Liver (tissue), 9 donors: ENCODE results near the gene CD52. TPM values are rescaled to one million over a fixed set of nuclear protein-coding genes. Genes with fewer than 3 reads are reported as not detected.

Experiments used
- DNase-seq: peaks from one replicate; pipeline ENCODE4 v3.0.0-alpha.2; 2017; ENCODE audit warnings: low spot score
- H3K27ac ChIP-seq, 2 donors: one replicate each; pipeline ENCODE4 v1.7.0; 2013; ENCODE audit warnings: inconsistent platforms in 2 of 2, low read length in 2 of 2, control low read depth in 1 of 2, low read depth in 1 of 2, mild to moderate bottlenecking in 1 of 2
- H3K27me3 ChIP-seq, 4 donors: one replicate each; pipeline versions ENCODE4 v1.6.1 to v1.7.0; 2013; ENCODE audit warnings: low read length in 3 of 4, inconsistent platforms in 1 of 4, mild to moderate bottlenecking in 1 of 4, moderate library complexity in 1 of 4; ENCODE audit not compliant: control insufficient read depth in 4 of 4, insufficient read depth in 4 of 4
- H3K36me3 ChIP-seq, 4 donors: one replicate each; pipeline versions ENCODE4 v1.6.1 to v1.7.0; 2013; ENCODE audit warnings: low read length in 3 of 4, mild to moderate bottlenecking in 3 of 4, low read depth in 1 of 4, moderate library complexity in 1 of 4; ENCODE audit not compliant: control insufficient read depth in 4 of 4, insufficient read depth in 3 of 4
- H3K4me1 ChIP-seq, 4 donors: one replicate each; pipeline versions ENCODE4 v1.6.1 to v1.7.0; 2013; ENCODE audit warnings: low read length in 3 of 4, mild to moderate bottlenecking in 3 of 4, moderate library complexity in 1 of 4; ENCODE audit not compliant: control insufficient read depth in 4 of 4, insufficient read depth in 4 of 4
- H3K4me3 ChIP-seq, 3 donors: one replicate each; pipeline versions ENCODE4 v1.6.1 to v1.7.0; 2013; ENCODE audit warnings: low read length in 3 of 3, control low read depth in 1 of 3, low read depth in 1 of 3, mild to moderate bottlenecking in 1 of 3
- H3K9ac ChIP-seq, 2 donors: one replicate each; pipeline ENCODE4 v1.7.0; 2013; ENCODE audit warnings: low read length in 2 of 2, mild to moderate bottlenecking in 2 of 2, moderate library complexity in 2 of 2, control low read depth in 1 of 2, low read depth in 1 of 2
- H3K9me3 ChIP-seq, 4 donors: one replicate each; pipeline versions ENCODE4 v1.6.1 to v1.7.0; 2013; ENCODE audit warnings: low read length in 3 of 4; ENCODE audit not compliant: control insufficient read depth in 4 of 4
- EGR1 ChIP-seq, 2 donors: IDR thresholded peaks; 2 replicates each; pipeline ENCODE4 v1.6.1; 2016 to 2018; ENCODE audit warnings: antibody characterized with exemption in 2 of 2, low read depth in 2 of 2
- FOXA1 ChIP-seq: IDR thresholded peaks from 2 replicates; pipeline ENCODE4 v1.6.1; 2016; ENCODE audit warnings: antibody characterized with exemption
- FOXA2 ChIP-seq: IDR thresholded peaks from 2 replicates; pipeline ENCODE4 v1.6.1; 2016; ENCODE audit warnings: antibody characterized with exemption
- GABPA ChIP-seq, 2 donors: IDR thresholded peaks in 1 of 2; conservative IDR thresholded peaks in 1 of 2; 2 replicates each; pipeline ENCODE4 v1.6.1; 2016; ENCODE audit warnings: antibody characterized with exemption in 2 of 2, mild to moderate bottlenecking in 1 of 2, moderate library complexity in 1 of 2
- HNF4G ChIP-seq: IDR thresholded peaks from 2 replicates; pipeline ENCODE4 v1.6.1; 2016; ENCODE audit warnings: antibody characterized with exemption
- RAD21 ChIP-seq, 2 donors: IDR thresholded peaks; 2 replicates each; pipeline ENCODE4 v1.6.1; 2016; ENCODE audit warnings: antibody characterized with exemption in 2 of 2, mild to moderate bottlenecking in 2 of 2
- RXRA ChIP-seq, 2 donors: IDR thresholded peaks; 2 replicates each; pipeline ENCODE4 v1.6.1; 2017 to 2018; ENCODE audit warnings: antibody characterized with exemption in 2 of 2, mild to moderate bottlenecking in 1 of 2
- TAF1 ChIP-seq: conservative IDR thresholded peaks from 2 replicates; pipeline ENCODE4 v1.6.1; 2016; ENCODE audit warnings: antibody characterized with exemption, mild to moderate bottlenecking
- YY1 ChIP-seq: IDR thresholded peaks from 2 replicates; pipeline ENCODE4 v1.6.1; 2016; ENCODE audit warnings: antibody characterized with exemption, mild to moderate bottlenecking
- WGBS: extraction: QIAGEN DNeasy Blood & Tissue Kit; methylation state at CpG from one replicate; pipeline ENCODE4 v1.1.7; 2013; 5-methylcytosine and 5-hydroxymethylcytosine counted together
- polyA plus RNA-seq, 2 donors: library from polyadenylated mRNA; stranded (reverse) in 1 of 2; unstranded in 1 of 2; fragments of 200-250 nt in 1 of 2; fragments of >200 nt in 1 of 2; fragmentation: Nextera tagmentation in 1 of 2; extraction: Ambion mirVana in 1 of 2; gene quantifications; one replicate each; pipeline versions ENCODE4 v1.2.1 to v1.2.3, GENCODE V29; 2013 to 2015
- total RNA-seq, 2 donors: library from RNA; depleted of rRNA; stranded (reverse); fragments of >200 nt; gene quantifications; one replicate each; pipeline ENCODE4 v1.2.3, GENCODE V29; 2014
- TF ChIP-seq, protein P1 (sequence below): IDR thresholded peaks from 2 replicates; pipeline ENCODE4 v1.6.1; 2016; ENCODE audit warnings: antibody characterized with exemption, mild to moderate bottlenecking
- TF ChIP-seq, protein P2 (sequence below): IDR thresholded peaks from 2 replicates; pipeline ENCODE4 v1.6.1; 2016; ENCODE audit warnings: antibody characterized with exemption
- TF ChIP-seq, protein P3 (sequence below): IDR thresholded peaks from 2 replicates; pipeline ENCODE4 v1.6.1; 2016; ENCODE audit warnings: antibody characterized with exemption
- donor health status: healthy.
- donor health status: healthy.
- donor health status: healthy.
- donor health status: healthy.
- donor health status: healthy.

CD52 gene, protein sequence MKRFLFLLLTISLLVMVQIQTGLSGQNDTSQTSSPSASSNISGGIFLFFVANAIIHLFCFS
- total RNA-seq: 1 to 10 TPM; 1.7 to 4.0 TPM
- 10 to 100 TPM; 13.8 to 16.4 TPM for polyA plus RNA-seq

DNA sequence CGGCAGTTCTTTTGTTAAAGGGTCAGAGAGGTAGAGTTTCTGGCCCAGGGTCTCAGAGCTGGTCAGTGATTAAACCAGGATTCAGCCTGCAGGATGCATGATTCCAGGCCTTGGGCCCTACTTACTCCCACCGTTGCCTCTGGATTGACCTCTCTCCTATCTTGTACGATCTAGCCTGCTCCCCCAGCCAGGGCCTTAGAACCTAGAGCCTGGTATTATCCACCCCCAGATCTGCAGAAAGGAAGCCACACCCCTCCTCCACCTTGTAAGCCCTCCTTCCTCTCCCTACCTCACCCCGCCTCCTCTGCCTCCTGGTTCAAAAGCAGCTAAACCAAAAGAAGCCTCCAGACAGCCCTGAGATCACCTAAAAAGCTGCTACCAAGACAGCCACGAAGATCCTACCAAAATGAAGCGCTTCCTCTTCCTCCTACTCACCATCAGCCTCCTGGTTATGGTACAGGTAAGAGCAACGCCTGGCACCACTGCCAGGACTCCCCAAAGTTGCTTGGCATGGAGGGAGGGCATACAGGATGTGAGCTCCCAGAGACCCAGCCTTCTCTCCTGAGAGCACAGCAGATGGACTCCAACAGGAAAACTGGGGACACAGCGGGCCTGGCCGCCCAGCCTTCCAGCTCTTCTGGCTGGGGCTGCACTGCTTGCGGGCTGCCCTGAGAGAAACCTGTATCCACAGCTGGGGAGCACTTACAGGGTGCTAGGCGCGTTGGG lies at the start of gene CD52:
CD52 (plus strand) TSS at position 347 of the 726 bp plus-strand sequence; CDS start at position 407, 60 bp downstream.
- no peak for DNase-seq
- no peak for TF ChIP-seq RXRA (IDR thresholded peaks at IDR 0.05)
- no peak for TF ChIP-seq HNF4G
- TF ChIP-seq, protein P1, sequence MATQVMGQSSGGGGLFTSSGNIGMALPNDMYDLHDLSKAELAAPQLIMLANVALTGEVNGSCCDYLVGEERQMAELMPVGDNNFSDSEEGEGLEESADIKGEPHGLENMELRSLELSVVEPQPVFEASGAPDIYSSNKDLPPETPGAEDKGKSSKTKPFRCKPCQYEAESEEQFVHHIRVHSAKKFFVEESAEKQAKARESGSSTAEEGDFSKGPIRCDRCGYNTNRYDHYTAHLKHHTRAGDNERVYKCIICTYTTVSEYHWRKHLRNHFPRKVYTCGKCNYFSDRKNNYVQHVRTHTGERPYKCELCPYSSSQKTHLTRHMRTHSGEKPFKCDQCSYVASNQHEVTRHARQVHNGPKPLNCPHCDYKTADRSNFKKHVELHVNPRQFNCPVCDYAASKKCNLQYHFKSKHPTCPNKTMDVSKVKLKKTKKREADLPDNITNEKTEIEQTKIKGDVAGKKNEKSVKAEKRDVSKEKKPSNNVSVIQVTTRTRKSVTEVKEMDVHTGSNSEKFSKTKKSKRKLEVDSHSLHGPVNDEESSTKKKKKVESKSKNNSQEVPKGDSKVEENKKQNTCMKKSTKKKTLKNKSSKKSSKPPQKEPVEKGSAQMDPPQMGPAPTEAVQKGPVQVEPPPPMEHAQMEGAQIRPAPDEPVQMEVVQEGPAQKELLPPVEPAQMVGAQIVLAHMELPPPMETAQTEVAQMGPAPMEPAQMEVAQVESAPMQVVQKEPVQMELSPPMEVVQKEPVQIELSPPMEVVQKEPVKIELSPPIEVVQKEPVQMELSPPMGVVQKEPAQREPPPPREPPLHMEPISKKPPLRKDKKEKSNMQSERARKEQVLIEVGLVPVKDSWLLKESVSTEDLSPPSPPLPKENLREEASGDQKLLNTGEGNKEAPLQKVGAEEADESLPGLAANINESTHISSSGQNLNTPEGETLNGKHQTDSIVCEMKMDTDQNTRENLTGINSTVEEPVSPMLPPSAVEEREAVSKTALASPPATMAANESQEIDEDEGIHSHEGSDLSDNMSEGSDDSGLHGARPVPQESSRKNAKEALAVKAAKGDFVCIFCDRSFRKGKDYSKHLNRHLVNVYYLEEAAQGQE: no peak
- no peak for TF ChIP-seq RAD21 (IDR thresholded peaks at IDR 0.05)
- no peak for TF ChIP-seq TAF1
- no peak for TF ChIP-seq YY1
- no peak for TF ChIP-seq FOXA2
- no peak for TF ChIP-seq FOXA1
- TF ChIP-seq GABPA (IDR thresholded peaks at IDR 0.05 in 1 of 2, conservative IDR thresholded peaks at IDR 0.05 in 1 of 2): no peak
- no peak for TF ChIP-seq EGR1 (IDR thresholded peaks at IDR 0.05; ENCODE audit: low read depth in 2 of 2)
- Histone ChIP-seq H3K9me3 (no peaks in the 10 kb centered on the region), H3K4me3 (no peak within 1 kb of the TSS), H3K27me3 (no peaks in the 10 kb centered on the region), H3K27ac (peak within 1 kb of the TSS in 1 of 2 donors; percentile 25), H3K36me3 (no peaks in the 10 kb centered on the region), H3K9ac (peak within 1 kb of the TSS in 1 of 2 donors; percentile 36), H3K4me1 (peaks cover 0 to 5% (median 0%) of the 10 kb centered on the region in 4 donors)
- 73% methylated on average over 12 of the region's 12 CpGs for WGBS

DNA sequence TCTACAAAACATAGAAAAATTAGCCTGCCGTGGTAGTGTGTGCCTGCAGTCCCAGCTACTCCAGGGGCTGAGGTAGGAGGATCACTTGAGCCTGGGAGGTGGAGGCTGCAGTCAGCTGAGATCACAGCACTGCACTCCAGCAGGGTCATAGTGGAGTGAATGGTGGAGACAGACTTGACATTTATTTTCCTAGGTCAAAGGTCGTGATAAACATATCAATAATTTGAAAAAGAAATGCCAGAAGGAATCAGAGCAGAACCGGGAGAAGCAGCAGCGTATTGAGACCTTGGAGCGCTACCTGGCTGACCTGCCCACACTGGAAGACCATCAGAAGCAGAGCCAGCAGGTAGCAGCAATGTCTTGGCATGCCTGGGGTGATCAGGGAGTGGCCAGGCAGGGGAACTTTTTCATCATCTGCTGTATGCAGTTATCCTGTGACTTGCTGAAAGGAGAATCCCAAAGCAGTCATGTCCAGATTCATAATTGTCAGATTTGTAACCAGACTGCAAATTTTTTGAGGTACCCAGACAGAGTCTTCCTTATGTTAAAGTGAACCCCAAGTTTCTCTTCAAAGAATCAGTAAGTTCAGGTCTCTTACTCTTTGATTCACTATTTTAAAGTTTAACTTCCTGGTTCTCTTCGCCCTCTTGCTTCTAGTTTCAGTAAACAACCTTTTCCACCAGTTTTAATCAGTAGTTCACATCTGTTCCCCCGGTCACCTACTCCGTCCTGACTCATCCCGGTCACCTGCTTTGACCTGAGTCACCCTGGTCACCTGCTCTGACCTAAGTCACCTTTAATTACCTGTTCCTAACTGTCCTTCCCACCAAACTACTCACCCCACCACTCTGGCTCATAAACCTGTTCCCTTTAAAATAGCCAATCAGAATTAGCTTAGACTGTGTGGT lies 49.2 kb upstream of the CD52 start:
- TF ChIP-seq TAF1 (no peak), FOXA2 (no peak), EGR1 (IDR thresholded peaks at IDR 0.05; ENCODE audit: low read depth in 2 of 2) (no peak), RAD21 (IDR thresholded peaks at IDR 0.05) (no peak), GABPA (IDR thresholded peaks at IDR 0.05 in 1 of 2, conservative IDR thresholded peaks at IDR 0.05 in 1 of 2) (no peak), HNF4G (no peak), FOXA1 (no peak)
- TF ChIP-seq, protein P2, sequence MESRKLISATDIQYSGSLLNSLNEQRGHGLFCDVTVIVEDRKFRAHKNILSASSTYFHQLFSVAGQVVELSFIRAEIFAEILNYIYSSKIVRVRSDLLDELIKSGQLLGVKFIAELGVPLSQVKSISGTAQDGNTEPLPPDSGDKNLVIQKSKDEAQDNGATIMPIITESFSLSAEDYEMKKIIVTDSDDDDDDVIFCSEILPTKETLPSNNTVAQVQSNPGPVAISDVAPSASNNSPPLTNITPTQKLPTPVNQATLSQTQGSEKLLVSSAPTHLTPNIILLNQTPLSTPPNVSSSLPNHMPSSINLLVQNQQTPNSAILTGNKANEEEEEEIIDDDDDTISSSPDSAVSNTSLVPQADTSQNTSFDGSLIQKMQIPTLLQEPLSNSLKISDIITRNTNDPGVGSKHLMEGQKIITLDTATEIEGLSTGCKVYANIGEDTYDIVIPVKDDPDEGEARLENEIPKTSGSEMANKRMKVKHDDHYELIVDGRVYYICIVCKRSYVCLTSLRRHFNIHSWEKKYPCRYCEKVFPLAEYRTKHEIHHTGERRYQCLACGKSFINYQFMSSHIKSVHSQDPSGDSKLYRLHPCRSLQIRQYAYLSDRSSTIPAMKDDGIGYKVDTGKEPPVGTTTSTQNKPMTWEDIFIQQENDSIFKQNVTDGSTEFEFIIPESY: no peak
- TF ChIP-seq, protein P3, sequence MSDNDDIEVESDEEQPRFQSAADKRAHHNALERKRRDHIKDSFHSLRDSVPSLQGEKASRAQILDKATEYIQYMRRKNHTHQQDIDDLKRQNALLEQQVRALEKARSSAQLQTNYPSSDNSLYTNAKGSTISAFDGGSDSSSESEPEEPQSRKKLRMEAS: no peak
- no peak for DNase-seq
- H3K36me3 ChIP-seq: peaks cover 6 to 24% (median 22%) of the 10 kb centered on the region in 4 donors
- WGBS: 95% methylated on average over 9 of the region's 9 CpGs
- no peak overlapping the region for H3K9ac ChIP-seq
- H3K4me3 ChIP-seq: no peak overlapping the region
- H3K27ac ChIP-seq: no peak overlapping the region
- H3K27me3 ChIP-seq: no peaks in the 10 kb centered on the region
- H3K9me3 ChIP-seq: peaks cover 0 to 9% (median 2%) of the 10 kb centered on the region in 4 donors
- H3K4me1 ChIP-seq: no peaks in the 10 kb centered on the region
